Stimulated activated effector memory CD8-positive, alpha-beta T cell treated with anti-CD3 and anti-CD28 coated beads, Interleukin-12 subunit alpha, Interleukin-12 subunit beta, amount 100 ng/mL, for 72 hours (primary cell): ENCODE data around the gene SORCS1.

ENCODE experiments used
- ATAC-seq: fragments of 150-1000 bp; cut with Tn5 transposase; 2 replicates; pipeline ENCODE4 v1.10.0; 2021
- DNase-seq, 2 donors: peaks; one replicate each; pipeline ENCODE4 v3.0.0; 2021 to 2022; ENCODE audit warnings: low spot score in 2 of 2
- H3K27ac Mint-ChIP-seq: one replicate; pipeline ENCODE4 v1.8.0; 2022; ENCODE audit warnings: mild to moderate bottlenecking, mixed read lengths
- H3K36me3 Mint-ChIP-seq: one replicate; pipeline ENCODE4 v1.8.0; 2022; ENCODE audit warnings: mild to moderate bottlenecking, mixed read lengths
- H3K4me1 Mint-ChIP-seq: one replicate; pipeline ENCODE4 v1.8.0; 2022; ENCODE audit warnings: mixed read lengths
- H3K4me3 Mint-ChIP-seq: one replicate; pipeline ENCODE4 v1.8.0; 2022; ENCODE audit warnings: mild to moderate bottlenecking, mixed read lengths
- H3K9me3 Mint-ChIP-seq: one replicate; pipeline ENCODE4 v1.8.0; 2022; ENCODE audit warnings: mixed read lengths

Gene SORCS1

DNA sequence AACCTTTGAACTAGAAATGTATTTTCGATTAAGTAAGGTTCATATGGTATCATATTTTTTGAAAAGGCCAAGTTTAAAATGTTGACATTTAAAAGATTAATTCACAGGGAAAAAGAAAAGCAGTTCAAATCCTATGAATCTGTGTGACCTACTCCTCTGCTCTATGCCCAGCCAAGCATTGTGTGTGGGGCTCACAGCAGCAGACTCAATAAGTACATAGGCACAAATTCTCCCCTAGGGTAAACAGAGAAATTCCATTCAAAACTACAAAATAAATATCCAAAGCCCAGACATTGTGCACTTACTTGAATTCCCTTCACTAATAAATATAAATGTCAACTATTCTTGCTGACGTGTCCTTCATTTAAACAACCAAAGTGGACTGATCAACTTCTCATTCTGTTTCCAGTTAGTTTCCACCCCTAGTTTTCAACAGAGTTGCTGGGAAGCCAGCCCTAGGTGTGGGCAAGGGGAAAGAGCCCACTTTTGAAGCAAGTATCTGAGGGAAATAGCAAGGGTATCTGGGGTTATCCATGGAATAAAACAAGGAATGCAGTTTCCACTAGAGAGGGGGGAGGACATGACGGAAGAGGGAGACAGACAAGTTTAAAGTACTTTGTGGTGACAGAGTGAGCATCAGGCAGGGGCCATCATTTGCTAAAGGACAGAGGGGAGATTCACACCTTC lies 533.3 kb downstream of the SORCS1 start:
- H3K4me1 Mint-ChIP-seq: no peaks in the 10 kb centered on the region
- ATAC-seq: no peak
- no peak overlapping the region for H3K4me3 Mint-ChIP-seq

GRCh38 chr10:106626371-106626770 lies 538.1 kb downstream of the SORCS1 start:
- no peaks in the 10 kb centered on the region for H3K36me3 Mint-ChIP-seq
- H3K4me3 Mint-ChIP-seq: no peak overlapping the region
- ATAC-seq (no peak), DNase-seq (no peak)
- no peak overlapping the region for H3K27ac Mint-ChIP-seq
- H3K4me1 Mint-ChIP-seq: no peaks in the 10 kb centered on the region
- H3K9me3 Mint-ChIP-seq: peaks cover 3% of the 10 kb centered on the region

More for the DNA sequence above, 533.3 kb downstream of the SORCS1 start:
- H3K36me3 Mint-ChIP-seq: no peaks in the 10 kb centered on the region
- H3K27ac Mint-ChIP-seq: no peak overlapping the region
- peaks cover 6% of the 10 kb centered on the region for H3K9me3 Mint-ChIP-seq
- no peak for DNase-seq

DNA sequence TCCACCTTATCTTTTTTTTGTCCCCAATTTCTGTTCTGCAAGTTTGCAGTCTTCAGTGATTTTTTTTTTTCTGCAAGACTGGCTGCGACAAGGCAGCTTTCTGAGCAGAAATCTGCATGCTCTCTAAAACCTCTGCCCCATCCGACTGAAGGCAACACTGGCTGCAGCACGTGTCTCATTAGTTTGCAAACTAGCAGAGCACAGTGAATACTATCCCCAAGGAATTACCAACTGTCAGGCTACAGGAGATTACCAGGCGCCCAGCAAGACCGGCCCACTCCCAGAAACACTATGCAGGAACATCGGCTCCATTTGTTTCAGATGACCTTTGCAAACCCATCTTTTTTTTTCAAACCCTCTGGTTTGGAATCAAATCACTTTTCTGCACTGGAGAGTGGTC lies 538.8 kb downstream of the SORCS1 start:
- no peaks in the 10 kb centered on the region for H3K4me1 Mint-ChIP-seq
- H3K27ac Mint-ChIP-seq: no peak overlapping the region
- H3K36me3 Mint-ChIP-seq: no peaks in the 10 kb centered on the region
- peaks cover 5% of the 10 kb centered on the region for H3K9me3 Mint-ChIP-seq
- no peak for DNase-seq
- no peak for ATAC-seq
- H3K4me3 Mint-ChIP-seq: no peak overlapping the region

GRCh38 chr10:106619346-106619745 lies 545.2 kb downstream of the SORCS1 start:
- DNase-seq (no peak), ATAC-seq (no peak)
- H3K4me3 Mint-ChIP-seq: no peak overlapping the region

GRCh38 chr10:106618646-106619045 lies 545.9 kb downstream of the SORCS1 start:
- Mint-ChIP-seq H3K4me3 (no peak overlapping the region), H3K4me1 (no peaks in the 10 kb centered on the region), H3K27ac (no peak overlapping the region), H3K9me3 (peaks cover 9% of the 10 kb centered on the region), H3K36me3 (no peaks in the 10 kb centered on the region)
- ATAC-seq (no peak), DNase-seq (no peak)

More at GRCh38 chr10:106619346-106619745, 545.2 kb downstream of the SORCS1 start:
- Mint-ChIP-seq H3K9me3 (peaks cover 9% of the 10 kb centered on the region), H3K4me1 (no peaks in the 10 kb centered on the region), H3K27ac (no peak overlapping the region), H3K36me3 (no peaks in the 10 kb centered on the region)

- Mint-ChIP-seq H3K27ac (no peak overlapping the region), H3K9me3 (peaks cover 3% of the 10 kb centered on the region), H3K4me3 (no peak overlapping the region), H3K36me3 (no peaks in the 10 kb centered on the region), H3K4me1 (no peaks in the 10 kb centered on the region)
- no peak for DNase-seq
- no peak for ATAC-seq
These were observed 549.4 kb downstream of the SORCS1 start for GRCh38 chr10:106615081-106615480.

- Mint-ChIP-seq H3K9me3 (peaks cover 3% of the 10 kb centered on the region), H3K36me3 (no peaks in the 10 kb centered on the region), H3K4me3 (no peak overlapping the region), H3K4me1 (no peaks in the 10 kb centered on the region), H3K27ac (no peak overlapping the region)
- DNase-seq (no peak), ATAC-seq (no peak)
These were observed 550.2 kb downstream of the SORCS1 start for GRCh38 chr10:106614293-106614692.

GRCh38 chr10:106612381-106612780 lies 552.1 kb downstream of the SORCS1 start:
- Mint-ChIP-seq H3K4me1 (no peaks in the 10 kb centered on the region), H3K36me3 (no peaks in the 10 kb centered on the region), H3K4me3 (no peak overlapping the region), H3K9me3 (peaks cover 10% of the 10 kb centered on the region), H3K27ac (no peak overlapping the region)
- no peak for DNase-seq
- no peak for ATAC-seq

GRCh38 chr10:106609470-106610266 lies 554.8 kb downstream of the SORCS1 start:
- DNase-seq (no peak), ATAC-seq (no peak)
- peaks cover 15% of the 10 kb centered on the region for H3K9me3 Mint-ChIP-seq
- no peaks in the 10 kb centered on the region for H3K4me1 Mint-ChIP-seq
- no peaks in the 10 kb centered on the region for H3K36me3 Mint-ChIP-seq
- no peak overlapping the region for H3K27ac Mint-ChIP-seq
- H3K4me3 Mint-ChIP-seq: no peak overlapping the region

GRCh38 chr10:106608066-106608465 lies 556.4 kb downstream of the SORCS1 start:
- H3K36me3 Mint-ChIP-seq: no peaks in the 10 kb centered on the region
- no peak overlapping the region for H3K4me3 Mint-ChIP-seq
- H3K9me3 Mint-ChIP-seq: peaks cover 19% of the 10 kb centered on the region
- H3K4me1 Mint-ChIP-seq: no peaks in the 10 kb centered on the region
- DNase-seq: no peak
- no peak for ATAC-seq
- H3K27ac Mint-ChIP-seq: no peak overlapping the region

GRCh38 chr10:106595281-106595680 lies 569.2 kb downstream of the SORCS1 start:
- no peak for DNase-seq

DNA sequence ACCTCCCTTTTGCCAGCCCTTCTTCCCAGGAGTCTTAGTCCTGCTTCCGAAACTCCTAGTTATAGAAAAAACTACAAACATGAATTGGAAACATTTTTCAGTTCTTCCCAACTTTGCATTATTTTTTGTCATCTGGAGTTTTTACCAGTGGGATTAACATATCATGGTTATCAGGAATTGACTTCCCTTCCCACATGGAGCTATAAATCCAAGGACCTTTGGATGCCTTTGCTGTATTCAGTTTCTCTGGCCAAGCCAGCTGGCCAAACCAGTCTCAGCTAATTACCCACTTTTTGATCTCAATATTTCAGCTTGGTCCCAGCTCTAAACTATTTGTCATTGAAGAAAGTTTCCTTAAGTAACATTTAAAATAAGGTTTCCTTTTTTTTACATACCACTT lies 570.6 kb downstream of the SORCS1 start:
- Mint-ChIP-seq H3K27ac (no peak overlapping the region), H3K4me3 (no peak overlapping the region), H3K4me1 (no peaks in the 10 kb centered on the region), H3K9me3 (peaks cover 6% of the 10 kb centered on the region), H3K36me3 (no peaks in the 10 kb centered on the region)
- DNase-seq: no peak
- no peak for ATAC-seq

More at GRCh38 chr10:106595281-106595680, 569.2 kb downstream of the SORCS1 start:
- no peak overlapping the region for H3K4me3 Mint-ChIP-seq
- no peak for ATAC-seq
- H3K4me1 Mint-ChIP-seq: no peaks in the 10 kb centered on the region
- no peaks in the 10 kb centered on the region for H3K36me3 Mint-ChIP-seq
- no peak overlapping the region for H3K27ac Mint-ChIP-seq
- peaks cover 6% of the 10 kb centered on the region for H3K9me3 Mint-ChIP-seq

- H3K4me1 Mint-ChIP-seq: no peaks in the 10 kb centered on the region
- ATAC-seq (no peak), DNase-seq (no peak)
- no peaks in the 10 kb centered on the region for H3K36me3 Mint-ChIP-seq
- H3K9me3 Mint-ChIP-seq: peaks cover 6% of the 10 kb centered on the region
- H3K27ac Mint-ChIP-seq: no peak overlapping the region
- H3K4me3 Mint-ChIP-seq: no peak overlapping the region
These were observed 572.1 kb downstream of the SORCS1 start for GRCh38 chr10:106592396-106592795.

- no peak for DNase-seq
- no peaks in the 10 kb centered on the region for H3K36me3 Mint-ChIP-seq
- H3K9me3 Mint-ChIP-seq: peaks cover 8% of the 10 kb centered on the region
- H3K4me3 Mint-ChIP-seq: no peak overlapping the region
- no peak overlapping the region for H3K27ac Mint-ChIP-seq
- no peaks in the 10 kb centered on the region for H3K4me1 Mint-ChIP-seq
- ATAC-seq: no peak
These were observed 582.2 kb downstream of the SORCS1 start for GRCh38 chr10:106582291-106582690.

DNA sequence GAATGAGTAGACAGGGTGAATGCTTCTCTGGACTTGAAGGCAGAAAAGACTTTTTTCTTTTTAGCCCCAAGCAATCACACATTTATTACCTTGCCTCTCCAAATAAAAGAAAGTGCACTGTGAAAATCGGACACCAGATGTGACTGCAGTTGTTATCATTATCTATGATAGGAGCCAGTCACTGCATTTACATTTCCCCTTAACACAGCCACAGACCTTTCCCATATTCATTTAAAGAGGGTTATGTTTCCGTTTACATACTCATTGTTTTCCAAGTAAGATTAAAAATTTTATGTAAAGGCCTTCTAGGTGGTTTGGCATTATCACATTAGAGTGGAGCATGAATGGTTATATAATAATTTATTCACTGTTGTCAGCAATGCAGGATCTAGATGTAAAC lies 586.8 kb downstream of the SORCS1 start:
- H3K4me1 Mint-ChIP-seq: no peaks in the 10 kb centered on the region
- DNase-seq: no peak
- H3K4me3 Mint-ChIP-seq: no peak overlapping the region
- H3K36me3 Mint-ChIP-seq: no peaks in the 10 kb centered on the region
- peaks cover 2% of the 10 kb centered on the region for H3K9me3 Mint-ChIP-seq
- no peak overlapping the region for H3K27ac Mint-ChIP-seq
- no peak for ATAC-seq

DNA sequence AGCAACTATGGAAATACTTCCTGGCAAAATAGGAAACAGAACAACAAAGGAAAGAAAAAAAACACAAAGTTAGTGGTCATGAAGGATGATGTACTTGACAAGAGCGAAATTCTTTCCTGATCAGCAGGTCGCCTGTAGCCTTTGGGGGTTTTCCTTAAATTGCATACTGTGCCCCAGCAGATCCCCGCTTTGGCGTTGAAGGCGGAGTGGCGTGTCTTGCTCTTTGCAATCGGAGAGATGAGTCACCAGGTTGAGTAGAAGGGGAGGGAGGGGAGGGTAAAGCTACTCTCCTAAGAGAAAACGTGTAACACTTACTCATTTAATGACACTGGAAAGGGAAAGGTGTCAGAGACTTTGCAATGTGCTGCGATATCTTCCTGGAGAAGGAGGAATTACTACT lies 587.2 kb downstream of the SORCS1 start:
- peaks cover 2% of the 10 kb centered on the region for H3K9me3 Mint-ChIP-seq
- H3K4me1 Mint-ChIP-seq: no peaks in the 10 kb centered on the region
- no peak overlapping the region for H3K4me3 Mint-ChIP-seq
- no peak for ATAC-seq
- no peak overlapping the region for H3K27ac Mint-ChIP-seq
- DNase-seq: no peak
- H3K36me3 Mint-ChIP-seq: no peaks in the 10 kb centered on the region
